GM19025 (cell line): Measurements from ENCODE around the gene PTPRD.
"Not testable (repeated sequence)": the region's sequence is repeated elsewhere in the genome, so short reads cannot be mapped to it uniquely, and the experiment has no call there.

Experiments used
- ATAC-seq: cut with Tn5 transposase; IDR thresholded peaks from one replicate; pipeline ENCODE4 v1.9.1; 2021; ENCODE audit warnings: mild to moderate bottlenecking, low read depth, moderate library complexity; ENCODE audit not compliant: unreplicated experiment

The PTPRD gene

DNA sequence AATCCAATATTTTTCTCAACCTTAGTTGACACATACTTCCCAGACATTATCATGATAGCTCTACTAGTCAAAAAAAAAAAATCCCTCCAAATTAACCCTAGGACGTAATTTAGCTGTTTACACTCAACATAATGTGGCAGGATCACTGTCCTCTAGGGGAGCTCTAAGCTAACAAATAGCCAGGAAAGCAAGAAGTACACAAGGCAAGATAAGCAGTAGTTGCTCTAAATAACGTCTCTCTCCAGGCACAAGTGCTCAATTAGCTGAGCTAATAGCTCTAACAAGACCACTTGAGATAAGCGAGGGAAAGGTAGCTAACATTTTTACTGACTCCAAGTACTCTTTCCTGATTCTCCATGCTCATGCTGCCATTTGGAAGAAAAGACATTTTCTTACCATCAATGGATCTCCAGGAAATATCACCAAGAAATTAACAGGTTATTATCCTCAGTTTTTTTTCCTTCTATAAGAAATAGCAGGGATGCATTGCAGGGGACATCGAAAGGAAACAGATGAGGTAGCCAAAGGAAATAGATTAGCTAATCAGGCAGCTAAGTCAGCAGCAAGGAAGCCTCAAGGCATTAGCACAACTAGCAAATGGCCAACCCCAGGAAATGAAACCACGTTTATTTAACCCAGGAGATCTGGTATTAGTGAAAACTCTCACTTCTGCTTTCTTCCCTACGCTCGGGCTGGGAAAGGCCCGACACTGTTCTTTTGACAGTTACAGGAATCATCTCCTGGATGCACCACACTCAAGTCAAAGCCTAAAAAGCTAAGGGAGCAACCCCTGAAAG is 614.1 kb downstream of the PTPRD start:
- ATAC-seq = no peak

DNA sequence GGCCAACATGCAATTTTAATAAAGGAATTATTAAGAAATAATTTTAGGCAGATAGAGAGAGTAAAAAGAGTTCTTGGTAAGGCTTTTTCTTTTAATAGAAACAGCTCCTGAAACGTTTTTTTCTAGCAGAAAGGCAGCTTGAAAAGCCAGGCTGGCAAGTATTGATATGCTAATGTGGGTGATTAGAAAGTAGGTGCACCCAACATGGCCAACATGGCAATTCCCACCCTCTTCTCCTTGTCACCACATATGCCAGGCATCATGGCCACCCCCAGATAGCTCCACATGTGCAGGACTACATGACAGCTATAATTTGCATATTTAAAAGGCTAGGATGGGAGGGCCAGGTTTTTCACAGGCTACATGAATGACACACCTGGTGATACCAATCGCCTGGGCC is 615.2 kb downstream of the PTPRD start:
- no peak for ATAC-seq

- ATAC-seq = no peak
Observed at GRCh38 chr9:9996259-9996658, 616.5 kb downstream of the PTPRD start.

- ATAC-seq = no peak
Observed at GRCh38 chr9:9992936-9993335, 619.9 kb downstream of the PTPRD start.

GRCh38 chr9:9973062-9973461 is 639.7 kb downstream of the PTPRD start:
- ATAC-seq = no peak

- no peak for ATAC-seq
Observed at GRCh38 chr9:9970514-9970913, 642.3 kb downstream of the PTPRD start.

DNA sequence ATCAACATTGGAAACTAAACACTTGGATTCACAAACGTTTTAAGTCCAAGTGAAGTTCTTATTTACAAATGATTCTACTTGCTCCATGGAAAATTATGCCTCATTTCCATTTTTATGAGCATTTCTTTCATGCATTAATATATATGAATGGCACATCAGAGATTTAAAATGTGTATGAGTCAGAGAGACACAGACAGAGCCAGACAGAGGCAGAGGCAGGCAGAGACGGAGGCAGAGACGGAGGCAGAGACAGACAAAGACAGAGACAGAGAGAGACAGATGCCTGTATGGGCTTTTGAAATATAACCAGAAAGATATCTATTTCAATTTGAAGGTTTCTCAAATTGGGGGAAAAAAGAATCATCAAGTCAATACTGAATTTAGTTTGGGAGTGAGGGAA is 649.0 kb downstream of the PTPRD start:
- no peak for ATAC-seq

DNA sequence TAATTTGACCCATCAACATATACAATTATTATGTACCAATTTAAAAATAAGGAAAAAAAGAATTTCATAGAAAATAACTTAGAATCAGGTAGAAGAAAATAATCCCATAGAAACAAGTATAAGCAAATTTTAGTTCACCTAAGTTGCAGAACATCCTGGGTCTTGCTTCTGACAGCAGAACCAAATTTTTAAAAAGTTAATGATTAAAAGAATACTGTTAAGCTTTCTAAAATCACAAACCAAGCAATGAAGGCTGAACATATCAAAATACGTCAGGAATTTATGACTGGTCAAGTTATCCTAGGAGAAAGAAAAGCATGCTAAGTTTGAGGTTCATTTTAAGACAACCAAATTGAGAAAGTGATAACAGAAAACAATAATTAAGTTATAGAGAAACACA is 650.9 kb downstream of the PTPRD start:
- no peak for ATAC-seq

DNA sequence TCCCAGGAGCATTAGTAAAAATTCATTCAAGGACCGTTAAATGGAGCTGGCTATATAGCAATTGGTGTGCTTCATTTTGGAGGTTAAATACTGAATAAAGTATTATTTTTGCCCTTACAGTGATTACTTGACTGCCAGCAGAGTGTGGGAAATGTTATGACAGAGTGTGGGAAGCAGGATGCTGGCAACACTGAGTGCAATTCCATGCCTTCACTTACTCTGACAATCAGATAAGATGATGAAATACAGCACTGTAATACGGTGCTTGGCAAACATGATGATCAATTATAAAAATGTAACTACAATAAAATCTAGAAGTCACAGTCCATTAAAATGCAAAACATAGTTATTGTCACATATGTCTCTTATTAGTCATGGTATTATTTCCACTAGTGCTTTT is 651.3 kb downstream of the PTPRD start:
- no peak for ATAC-seq

- ATAC-seq = no peak
Observed at GRCh38 chr9:9951556-9952160, 661.1 kb downstream of the PTPRD start.

DNA sequence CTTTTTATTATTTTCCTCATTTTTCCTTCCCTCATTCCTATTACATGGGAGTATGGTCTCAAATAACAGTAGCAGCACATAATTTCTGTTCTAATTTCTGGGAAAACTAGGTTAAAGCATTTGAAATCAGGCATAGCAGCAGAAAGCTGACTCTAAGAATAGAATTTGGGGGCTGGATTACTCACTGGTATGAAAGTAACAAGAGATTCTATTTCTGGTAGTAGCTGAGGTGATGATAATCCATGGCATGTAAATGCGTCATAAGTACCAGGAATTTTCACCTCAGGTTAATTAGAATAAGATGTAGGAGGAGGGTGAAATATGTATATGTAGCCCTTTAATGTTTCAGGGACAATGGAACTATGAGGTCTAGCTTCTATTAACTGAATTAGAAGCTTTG is 662.0 kb downstream of the PTPRD start:
- ATAC-seq = no peak

- no peak for ATAC-seq
Observed at GRCh38 chr9:9949978-9950377, 662.8 kb downstream of the PTPRD start.

GRCh38 chr9:9949368-9949767 is 663.4 kb downstream of the PTPRD start:
- no peak for ATAC-seq

DNA sequence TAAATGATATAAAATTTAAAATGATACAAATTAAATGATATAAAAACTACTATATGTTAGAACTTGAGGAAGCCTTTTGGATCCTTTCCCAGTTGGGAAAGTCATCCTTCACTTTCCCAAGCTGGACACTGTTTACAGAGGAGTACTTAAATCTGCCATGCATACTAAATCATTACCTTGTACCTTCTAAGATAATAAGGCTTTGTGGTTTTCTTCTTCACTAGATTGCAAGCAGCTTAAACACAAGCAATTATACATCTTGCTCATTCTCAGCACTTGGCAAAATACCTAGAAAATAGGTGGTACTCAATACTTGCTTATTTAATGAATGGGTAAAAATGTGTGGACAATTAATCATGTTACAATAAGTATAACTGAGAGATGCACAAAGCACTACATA is 666.8 kb downstream of the PTPRD start:
- no peak for ATAC-seq

DNA sequence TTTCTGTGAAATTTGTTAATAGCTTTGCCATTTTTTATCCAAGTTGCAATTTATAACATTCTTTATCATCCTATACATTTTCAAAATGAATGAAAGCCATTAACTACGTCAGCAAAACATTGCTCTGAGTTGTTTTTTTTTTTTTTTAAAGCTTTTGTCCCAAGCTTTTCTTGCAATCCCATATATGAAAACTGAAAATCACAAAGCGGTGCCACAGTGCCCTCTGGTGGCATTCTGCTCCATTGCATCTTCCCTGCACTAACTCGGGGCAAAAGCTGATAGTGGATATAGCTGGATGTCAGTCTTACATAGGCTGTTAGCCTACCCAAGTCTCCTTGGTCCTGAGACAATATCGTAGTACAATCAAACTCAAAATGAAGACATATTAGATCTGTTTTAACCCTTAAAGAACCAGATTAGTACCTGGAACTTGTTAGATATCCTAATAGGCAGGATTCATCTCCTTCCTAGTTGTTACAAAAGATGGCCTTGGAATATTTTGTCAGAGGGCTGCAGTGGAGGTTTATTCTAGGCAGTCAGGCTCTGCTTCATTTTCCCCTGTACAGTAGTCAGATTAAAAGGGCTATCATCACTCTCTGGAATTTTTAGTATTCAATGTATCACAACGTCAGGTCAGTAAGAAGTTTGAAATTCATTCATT is 669.9 kb downstream of the PTPRD start:
- ATAC-seq = no peak

DNA sequence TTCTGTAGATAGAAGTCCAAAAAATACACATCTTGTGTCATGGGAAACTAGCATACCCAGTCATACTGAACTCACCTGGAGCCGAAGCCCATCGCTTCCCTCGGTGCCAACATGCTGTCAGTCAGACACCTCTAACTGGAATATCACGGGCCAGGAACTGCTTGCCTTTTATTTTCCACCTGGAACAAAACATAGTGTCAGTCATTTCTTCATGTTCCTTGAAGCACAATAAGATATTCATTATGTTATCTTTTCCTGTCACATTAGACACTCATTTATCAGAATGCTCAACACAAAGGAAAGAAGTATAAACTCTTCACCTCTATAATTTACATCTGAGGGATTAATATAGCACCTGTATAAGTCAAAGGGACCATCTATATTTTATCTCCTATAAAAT is 674.4 kb downstream of the PTPRD start:
- ATAC-seq = no peak

- not testable (repeated sequence) for ATAC-seq
Observed at GRCh38 chr9:9931464-9931863, 681.3 kb downstream of the PTPRD start.

GRCh38 chr9:9924376-9924775 is 688.4 kb downstream of the PTPRD start:
- no peak for ATAC-seq

- ATAC-seq = no peak
Observed at GRCh38 chr9:9921805-9922204, 691.0 kb downstream of the PTPRD start.

DNA sequence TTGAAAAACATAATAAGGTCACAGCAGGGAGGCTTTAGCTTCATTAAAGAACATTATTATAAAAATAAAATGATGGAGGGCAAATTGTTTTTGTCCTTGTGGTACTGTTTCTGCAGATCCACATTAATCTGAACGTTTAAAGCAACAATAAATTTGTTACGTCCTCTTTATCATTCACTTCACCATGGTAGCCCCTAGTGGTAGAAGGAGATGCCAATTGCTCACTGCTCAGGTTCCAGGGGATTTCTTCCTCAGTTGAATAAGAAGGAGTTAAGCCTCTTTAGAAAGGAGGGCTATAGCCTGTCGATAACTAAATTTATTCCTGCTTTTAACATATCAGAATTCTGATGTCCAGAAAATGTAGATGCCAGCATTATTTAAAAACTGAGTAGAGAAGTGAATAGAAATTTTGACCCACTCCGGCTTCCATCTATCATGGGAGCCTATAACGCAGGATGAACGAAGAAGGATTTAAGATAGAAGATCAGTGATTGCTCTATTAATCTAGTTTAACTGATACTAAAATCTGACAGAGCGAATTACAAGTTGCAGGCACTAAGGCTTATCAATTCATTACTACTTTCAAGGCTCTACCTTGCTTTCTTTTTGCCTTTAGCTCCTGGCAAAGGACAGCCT is 692.3 kb downstream of the PTPRD start:
- no peak for ATAC-seq

DNA sequence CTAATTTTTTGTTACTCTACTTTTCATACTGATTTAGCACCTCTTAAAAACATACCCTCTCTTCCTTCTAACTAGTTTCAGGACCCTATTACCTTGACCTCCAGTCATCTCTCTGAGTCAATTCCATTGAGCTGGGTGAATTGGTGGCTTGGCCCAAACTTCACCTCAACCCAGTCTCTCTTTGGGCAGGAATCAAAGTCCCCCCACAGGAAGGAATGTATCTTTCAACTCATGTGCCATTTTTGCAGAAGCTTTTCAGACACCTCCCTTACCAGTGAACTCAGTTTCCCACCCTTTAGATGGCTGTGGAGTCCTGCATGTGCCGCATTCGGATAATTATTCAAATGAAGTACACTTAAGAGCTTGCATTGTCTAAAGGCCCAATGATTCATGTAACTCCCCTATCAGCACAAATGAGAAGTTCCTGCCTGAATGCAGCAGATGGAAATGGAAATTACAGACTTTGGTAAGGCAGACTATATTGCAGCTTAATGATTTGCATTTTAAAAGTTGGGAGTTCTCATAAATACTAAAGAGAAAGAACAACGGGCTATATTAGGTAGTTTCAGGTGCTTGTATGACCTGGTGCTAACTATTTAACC is 693.5 kb downstream of the PTPRD start:
- ATAC-seq = no peak
